Body of pancreas (tissue), 4 donors: ENCODE results near the gene ADCY5.

Source experiments
- CTCF ChIP-seq, 7 experiments: fragments of 450-650 bp in 4 of 7; fragments of 200-600 bp in 3 of 7; sonication (generic) in 3 of 7; IDR thresholded peaks; one replicate each; pipeline ENCODE4 v1.5.1; 2016 to 2019; ENCODE audit warnings: antibody characterized with exemption in 7 of 7
- POLR2A ChIP-seq, 3 donors: fragments of 450-650 bp; IDR thresholded peaks; one replicate each; pipeline ENCODE4 v1.6.1; 2016; ENCODE audit warnings: antibody characterized with exemption in 3 of 3, mild to moderate bottlenecking in 2 of 3

- TF ChIP-seq CTCF (IDR thresholded peaks at IDR 0.05) = no peak
- no peak for TF ChIP-seq POLR2A (IDR thresholded peaks at IDR 0.05)
Measured at GRCh38 chr3:123298903-123299302, 150.0 kb downstream of the ADCY5 start.
